ENCODE data around the gene DOK6. TPM values are rescaled to one million over a fixed set of nuclear protein-coding genes. Genes with fewer than 3 reads are reported as not detected.

Gene DOK6
- total RNA-seq, 1 donor from 2014 or later: 0.43 TPM

DNA sequence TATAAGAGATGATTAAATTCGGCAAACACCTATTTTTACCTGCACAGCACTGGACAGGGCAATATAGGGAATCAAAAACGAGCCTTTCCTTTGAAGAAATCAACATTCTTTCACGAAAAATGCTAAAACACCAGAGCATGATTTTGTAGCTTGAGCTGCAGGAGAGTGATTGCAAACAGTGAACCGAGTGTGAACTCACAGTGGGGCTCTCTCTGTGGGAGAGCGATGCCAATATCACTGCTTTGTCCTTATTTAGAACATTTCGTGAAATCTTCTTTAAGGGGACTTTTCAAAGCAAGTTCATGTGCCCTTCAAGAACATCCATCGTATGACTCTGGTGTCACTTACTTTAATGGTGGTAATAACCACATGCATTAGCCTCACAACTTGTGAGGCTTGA is 308.2 kb downstream of the DOK6 start:
- H3K4me2 ChIP-seq: no peak overlapping the region
- no peaks in the 10 kb centered on the region for H4K20me1 ChIP-seq (ENCODE audit: low read depth)
- no peaks in the 10 kb centered on the region for H3K4me1 ChIP-seq
- Mint-ChIP-seq H3K27me3 (ENCODE audit: insufficient read depth, low read depth) (no peaks in the 10 kb centered on the region), H3K27ac (no peak overlapping the region), H3K4me3 (no peak overlapping the region), H3K4me1 (peaks cover 10% of the 10 kb centered on the region), H3K36me3 (no peaks in the 10 kb centered on the region), H3K9me3 (peaks cover 5% of the 10 kb centered on the region)
- H3K79me2 ChIP-seq (ENCODE audit: low read depth): no peaks in the 10 kb centered on the region
- H3K9ac ChIP-seq: no peak overlapping the region
- DNase-seq (ENCODE audit: low spot score): no peak
- H2AFZ ChIP-seq (replicated peaks): no peak overlapping the region
- TF ChIP-seq EZH2phosphoT487 (IDR thresholded peaks at IDR 0.05): no peak
- TF ChIP-seq, protein P1, sequence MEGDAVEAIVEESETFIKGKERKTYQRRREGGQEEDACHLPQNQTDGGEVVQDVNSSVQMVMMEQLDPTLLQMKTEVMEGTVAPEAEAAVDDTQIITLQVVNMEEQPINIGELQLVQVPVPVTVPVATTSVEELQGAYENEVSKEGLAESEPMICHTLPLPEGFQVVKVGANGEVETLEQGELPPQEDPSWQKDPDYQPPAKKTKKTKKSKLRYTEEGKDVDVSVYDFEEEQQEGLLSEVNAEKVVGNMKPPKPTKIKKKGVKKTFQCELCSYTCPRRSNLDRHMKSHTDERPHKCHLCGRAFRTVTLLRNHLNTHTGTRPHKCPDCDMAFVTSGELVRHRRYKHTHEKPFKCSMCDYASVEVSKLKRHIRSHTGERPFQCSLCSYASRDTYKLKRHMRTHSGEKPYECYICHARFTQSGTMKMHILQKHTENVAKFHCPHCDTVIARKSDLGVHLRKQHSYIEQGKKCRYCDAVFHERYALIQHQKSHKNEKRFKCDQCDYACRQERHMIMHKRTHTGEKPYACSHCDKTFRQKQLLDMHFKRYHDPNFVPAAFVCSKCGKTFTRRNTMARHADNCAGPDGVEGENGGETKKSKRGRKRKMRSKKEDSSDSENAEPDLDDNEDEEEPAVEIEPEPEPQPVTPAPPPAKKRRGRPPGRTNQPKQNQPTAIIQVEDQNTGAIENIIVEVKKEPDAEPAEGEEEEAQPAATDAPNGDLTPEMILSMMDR (IDR thresholded peaks at IDR 0.05): no peak
- no peak for TF ChIP-seq EZH2 (IDR thresholded peaks at IDR 0.05)
- no peaks in the 10 kb centered on the region for H3K27me3 ChIP-seq
- no peaks in the 10 kb centered on the region for H3K36me3 ChIP-seq
- H3K9me3 ChIP-seq (ENCODE audit: low read depth): no peaks in the 10 kb centered on the region
- no peak overlapping the region for H3K4me3 ChIP-seq
- no peaks in the 10 kb centered on the region for H3F3A ChIP-seq (ENCODE audit: low read depth)
- no peak overlapping the region for H3K27ac ChIP-seq

DNA sequence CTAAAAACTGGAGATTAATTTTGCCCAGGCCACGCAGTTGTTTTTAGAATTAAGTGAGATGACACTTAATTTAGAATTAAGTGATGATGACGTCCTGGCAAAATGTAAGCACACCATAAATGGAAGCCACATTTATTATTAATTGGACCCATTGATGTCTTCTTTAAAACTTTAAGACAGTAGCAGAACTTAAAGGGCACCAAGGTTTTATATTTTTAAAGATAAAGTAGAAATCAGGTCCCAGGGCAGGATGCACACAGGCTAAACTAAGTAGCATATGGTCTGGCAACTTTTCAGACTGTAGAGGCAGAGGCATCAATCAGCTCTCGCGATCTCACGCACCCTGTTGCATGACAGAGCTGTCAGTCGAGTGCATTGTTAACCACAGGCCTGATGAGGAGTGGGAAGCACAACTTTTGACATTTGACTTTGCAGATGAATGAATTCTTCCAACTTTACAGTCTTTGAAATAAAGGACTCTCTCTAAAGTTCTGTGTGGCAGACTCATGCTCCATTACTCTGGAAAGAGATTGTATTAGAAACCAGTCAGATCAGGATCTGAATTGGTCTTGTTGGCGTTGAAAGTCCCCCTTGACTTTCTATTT is 314.6 kb downstream of the DOK6 start:
- H3K36me3 Mint-ChIP-seq: peaks cover 5% of the 10 kb centered on the region
- H3K27me3 ChIP-seq: no peaks in the 10 kb centered on the region
- H3K9me3 ChIP-seq (ENCODE audit: low read depth): peaks cover 14% of the 10 kb centered on the region
- H3K9ac ChIP-seq: no peak overlapping the region
- H3K4me1 ChIP-seq: no peaks in the 10 kb centered on the region
- no peak overlapping the region for H3K27ac Mint-ChIP-seq
- DNase-seq (ENCODE audit: low spot score): no peak
- H3F3A ChIP-seq (ENCODE audit: low read depth): no peaks in the 10 kb centered on the region
- H3K4me3 ChIP-seq: no peak overlapping the region
- peaks cover 26% of the 10 kb centered on the region for H3K9me3 Mint-ChIP-seq
- no peaks in the 10 kb centered on the region for H3K79me2 ChIP-seq (ENCODE audit: low read depth)
- H3K36me3 ChIP-seq: no peaks in the 10 kb centered on the region
- H3K27ac ChIP-seq: no peak overlapping the region
- no peak overlapping the region for H3K4me2 ChIP-seq
- no peak overlapping the region for H2AFZ ChIP-seq (replicated peaks)
- H4K20me1 ChIP-seq (ENCODE audit: low read depth): no peaks in the 10 kb centered on the region
- no peak overlapping the region for H3K4me3 Mint-ChIP-seq
- no peaks in the 10 kb centered on the region for H3K27me3 Mint-ChIP-seq (ENCODE audit: insufficient read depth, low read depth)
- peaks cover 6% of the 10 kb centered on the region for H3K4me1 Mint-ChIP-seq
- no peak for TF ChIP-seq EZH2phosphoT487 (IDR thresholded peaks at IDR 0.05)
- TF ChIP-seq, protein P1 (IDR thresholded peaks at IDR 0.05): no peak

DNA sequence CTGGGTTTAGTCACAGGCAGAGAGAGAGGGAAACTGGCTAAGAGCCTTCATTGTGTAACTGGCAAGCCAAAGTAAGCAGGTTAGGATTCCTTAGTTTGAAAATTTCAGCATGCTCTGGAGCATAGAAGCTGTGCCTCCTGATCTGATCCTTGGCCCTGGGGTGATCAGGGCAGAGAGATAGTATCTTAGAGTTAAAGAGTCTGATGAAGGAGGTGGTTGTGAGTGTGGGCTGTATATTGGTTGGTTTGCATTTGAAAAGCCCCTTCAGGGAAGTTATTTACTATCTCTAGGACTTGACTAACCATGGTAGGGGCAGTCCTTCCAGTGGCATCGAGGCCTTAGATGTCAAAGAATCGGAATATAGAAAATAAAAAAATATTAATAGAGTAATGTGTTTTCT is 316.9 kb downstream of the DOK6 start:
- Histone ChIP-seq H3K4me1 (no peaks in the 10 kb centered on the region), H3F3A (ENCODE audit: low read depth) (no peaks in the 10 kb centered on the region), H3K9ac (no peak overlapping the region), H3K27me3 (no peaks in the 10 kb centered on the region), H4K20me1 (ENCODE audit: low read depth) (no peaks in the 10 kb centered on the region), H3K79me2 (ENCODE audit: low read depth) (no peaks in the 10 kb centered on the region), H3K36me3 (no peaks in the 10 kb centered on the region), H3K4me3 (no peak overlapping the region), H3K9me3 (ENCODE audit: low read depth) (peaks cover 14% of the 10 kb centered on the region), H2AFZ (replicated peaks) (no peak overlapping the region), H3K4me2 (no peak overlapping the region), H3K27ac (no peak overlapping the region)
- no peak overlapping the region for H3K27ac Mint-ChIP-seq
- TF ChIP-seq EZH2 (IDR thresholded peaks at IDR 0.05): no peak
- TF ChIP-seq, protein P1 (IDR thresholded peaks at IDR 0.05): no peak
- no peak for TF ChIP-seq EZH2phosphoT487 (IDR thresholded peaks at IDR 0.05)
- peaks cover 5% of the 10 kb centered on the region for H3K36me3 Mint-ChIP-seq
- peaks cover 10% of the 10 kb centered on the region for H3K4me1 Mint-ChIP-seq
- H3K9me3 Mint-ChIP-seq: peaks cover 24% of the 10 kb centered on the region
- H3K27me3 Mint-ChIP-seq (ENCODE audit: insufficient read depth, low read depth): no peaks in the 10 kb centered on the region
- no peak for DNase-seq (ENCODE audit: low spot score)
- no peak overlapping the region for H3K4me3 Mint-ChIP-seq
